ENCODE data around the gene TRMT5. TPM values are rescaled to one million over a fixed set of nuclear protein-coding genes. Genes with fewer than 3 reads are reported as not detected.

TRMT5 gene
- polyA plus RNA-seq, 1 experiment, result 12.9 TPM

DNA sequence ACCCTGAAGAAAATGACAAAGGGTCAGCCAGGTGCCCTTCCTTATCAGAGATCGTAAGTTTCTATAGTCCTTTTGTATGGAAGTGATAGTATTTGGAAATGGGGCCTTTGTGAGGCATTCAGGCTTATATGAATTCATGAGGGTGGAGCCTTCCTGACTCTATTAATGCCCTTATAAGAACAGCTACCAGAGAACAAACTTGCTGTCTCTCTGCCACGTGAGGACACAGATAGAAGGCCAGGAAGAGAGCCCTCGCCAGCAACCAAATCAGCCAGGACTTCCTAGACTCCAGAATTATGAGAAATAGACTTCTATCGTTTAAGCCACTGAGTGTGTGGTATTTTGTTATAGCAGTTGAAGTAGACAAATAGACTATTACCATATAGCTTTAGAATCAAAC lies 36.7 kb downstream of the TRMT5 start:
- TF ChIP-seq, protein P1, sequence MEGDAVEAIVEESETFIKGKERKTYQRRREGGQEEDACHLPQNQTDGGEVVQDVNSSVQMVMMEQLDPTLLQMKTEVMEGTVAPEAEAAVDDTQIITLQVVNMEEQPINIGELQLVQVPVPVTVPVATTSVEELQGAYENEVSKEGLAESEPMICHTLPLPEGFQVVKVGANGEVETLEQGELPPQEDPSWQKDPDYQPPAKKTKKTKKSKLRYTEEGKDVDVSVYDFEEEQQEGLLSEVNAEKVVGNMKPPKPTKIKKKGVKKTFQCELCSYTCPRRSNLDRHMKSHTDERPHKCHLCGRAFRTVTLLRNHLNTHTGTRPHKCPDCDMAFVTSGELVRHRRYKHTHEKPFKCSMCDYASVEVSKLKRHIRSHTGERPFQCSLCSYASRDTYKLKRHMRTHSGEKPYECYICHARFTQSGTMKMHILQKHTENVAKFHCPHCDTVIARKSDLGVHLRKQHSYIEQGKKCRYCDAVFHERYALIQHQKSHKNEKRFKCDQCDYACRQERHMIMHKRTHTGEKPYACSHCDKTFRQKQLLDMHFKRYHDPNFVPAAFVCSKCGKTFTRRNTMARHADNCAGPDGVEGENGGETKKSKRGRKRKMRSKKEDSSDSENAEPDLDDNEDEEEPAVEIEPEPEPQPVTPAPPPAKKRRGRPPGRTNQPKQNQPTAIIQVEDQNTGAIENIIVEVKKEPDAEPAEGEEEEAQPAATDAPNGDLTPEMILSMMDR (IDR thresholded peaks at IDR 0.05; ENCODE audit: low read depth, low read length), result no peak
- CTCF ChIA-PET, result no interaction called here
- Histone ChIP-seq H3K4me3 (ENCODE audit: low read depth, low read length) (no peak overlapping the region), H3K27ac (ENCODE audit: low read depth, low read length) (no peak overlapping the region), H3K9me3 (ENCODE audit: control insufficient read depth, insufficient read depth, low read length) (no peaks in the 10 kb centered on the region), H3K27me3 (ENCODE audit: control insufficient read depth, insufficient read depth, low read length) (no peaks in the 10 kb centered on the region)
- DNase-seq (ENCODE audit: low read depth, low spot score), result no peak
- POLR2A ChIA-PET, result interaction anchor here (0.6 to 1.5 kb wide), 2 partner anchors 22 to 37 kb away, joined by 3 to 4 read pairs; partner anchors contain the start of genes SLC38A6 and TRMT5

DNA sequence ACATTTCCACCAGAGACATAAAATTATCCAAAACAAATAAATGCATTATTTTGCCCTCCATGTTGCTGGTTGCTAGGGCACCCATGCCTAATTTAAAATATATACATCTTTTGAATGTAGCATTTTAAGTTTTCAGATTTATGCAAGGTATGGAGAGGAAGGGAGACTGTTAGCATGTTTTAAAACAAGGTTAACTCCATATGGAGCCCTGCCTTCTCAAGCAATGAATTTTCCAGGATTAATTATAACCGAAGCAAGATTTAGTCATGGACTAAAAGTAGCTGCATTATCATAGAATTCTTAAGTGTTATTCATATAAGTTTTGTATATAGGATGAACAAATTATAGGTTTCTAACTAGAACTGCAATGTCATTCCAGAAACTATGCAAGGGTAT lies 37.2 kb downstream of the TRMT5 start:
- ChIA-PET CTCF (no interaction called here), POLR2A (interaction anchor here (0.7 kb wide), 1 partner anchor 43 kb away, joined by 6 read pairs; no protein-coding TSS in a partner anchor)
- Histone ChIP-seq H3K9me3 (ENCODE audit: control insufficient read depth, insufficient read depth, low read length) (no peaks in the 10 kb centered on the region), H3K27me3 (ENCODE audit: control insufficient read depth, insufficient read depth, low read length) (no peaks in the 10 kb centered on the region), H3K27ac (ENCODE audit: low read depth, low read length) (no peak overlapping the region), H3K4me3 (ENCODE audit: low read depth, low read length) (no peak overlapping the region)
- TF ChIP-seq, protein P1 (IDR thresholded peaks at IDR 0.05; ENCODE audit: low read depth, low read length), result no peak
- no peak for DNase-seq (ENCODE audit: low read depth, low spot score)

DNA sequence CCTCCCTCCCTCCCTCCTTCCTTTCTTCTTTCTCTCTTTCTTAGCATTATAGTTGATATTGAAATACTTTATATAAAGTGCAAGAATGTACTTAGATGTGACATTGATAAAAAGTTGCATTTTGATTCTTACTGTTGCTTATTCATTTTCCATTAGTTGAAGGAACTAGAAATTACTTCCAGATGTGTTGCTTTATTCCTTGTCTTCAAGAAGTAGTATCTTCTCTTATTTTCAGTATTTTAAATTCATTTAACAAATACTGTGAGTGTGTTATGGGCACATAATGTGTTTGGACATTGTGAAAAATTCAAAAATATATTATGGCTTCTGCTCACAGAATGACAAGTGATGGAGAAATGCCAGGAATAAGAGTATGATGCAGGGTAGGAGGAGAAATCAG lies 45.6 kb downstream of the TRMT5 start:
- DNase-seq (ENCODE audit: low read depth, low spot score), result no peak
- Histone ChIP-seq H3K27me3 (ENCODE audit: control insufficient read depth, insufficient read depth, low read length) (no peaks in the 10 kb centered on the region), H3K9me3 (ENCODE audit: control insufficient read depth, insufficient read depth, low read length) (no peaks in the 10 kb centered on the region), H3K4me3 (ENCODE audit: low read depth, low read length) (no peak overlapping the region), H3K27ac (ENCODE audit: low read depth, low read length) (no peak overlapping the region)
- TF ChIP-seq, protein P1 (IDR thresholded peaks at IDR 0.05; ENCODE audit: low read depth, low read length), result no peak
- ChIA-PET POLR2A (no interaction called here), CTCF (no interaction called here)

DNA sequence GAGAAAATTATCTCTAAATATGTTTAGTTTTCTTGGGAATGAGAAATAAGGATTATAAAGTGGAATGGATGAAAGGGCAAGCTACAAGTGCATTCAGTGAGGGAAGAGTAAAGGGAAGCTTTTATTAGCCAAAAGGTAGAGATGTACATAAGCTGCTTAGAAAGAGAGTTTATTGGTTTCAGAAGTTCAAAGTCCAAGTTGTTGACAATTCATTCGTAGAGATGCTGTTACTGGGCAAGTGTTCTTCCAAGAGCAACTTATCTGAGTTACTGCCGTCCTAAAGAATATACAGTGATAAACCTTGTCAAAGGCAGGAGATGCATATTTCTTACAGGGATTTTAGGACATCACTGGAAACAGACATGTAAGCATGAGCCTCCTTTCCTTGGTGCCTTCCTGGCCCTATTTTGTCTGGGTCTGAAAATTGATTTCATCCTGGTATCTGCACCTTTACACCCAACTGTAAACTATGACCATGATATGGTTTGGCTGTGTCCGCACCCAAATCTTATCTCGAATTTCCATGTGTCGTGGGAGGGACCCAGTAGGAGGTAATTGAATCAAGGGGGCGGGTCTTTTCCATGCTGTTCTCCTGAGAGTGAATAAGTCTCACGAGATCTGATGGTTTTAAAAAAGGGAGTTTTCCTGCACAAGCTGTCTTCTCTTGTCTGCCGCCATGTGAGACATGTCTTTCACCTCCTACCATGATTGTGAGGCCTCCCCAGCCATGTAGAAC lies 46.8 kb downstream of the TRMT5 start:
- TF ChIP-seq, protein P1 (IDR thresholded peaks at IDR 0.05; ENCODE audit: low read depth, low read length), result no peak
- CTCF ChIA-PET, result no interaction called here

DNA sequence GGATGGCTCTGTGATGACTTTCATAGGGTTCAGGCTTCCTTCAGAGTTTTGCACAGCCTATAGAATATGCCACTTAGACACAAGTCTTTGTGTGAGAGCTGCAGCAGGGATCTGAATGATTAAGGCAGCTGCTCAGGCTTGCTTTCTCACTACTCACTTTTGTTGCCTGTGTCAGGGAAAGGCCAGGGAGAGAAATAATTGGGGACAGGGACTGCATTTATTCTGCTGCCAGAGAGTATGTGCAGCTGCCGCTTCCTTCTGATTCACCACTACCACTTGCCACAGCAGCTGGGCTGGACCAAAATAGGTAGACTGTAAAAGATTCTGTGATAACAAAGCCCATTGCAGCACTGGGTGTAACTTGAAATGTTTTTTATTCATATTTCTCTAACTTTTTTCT lies 49.7 kb downstream of the TRMT5 start:
- TF ChIP-seq, protein P1 (IDR thresholded peaks at IDR 0.05; ENCODE audit: low read depth, low read length), result no peak
- DNase-seq (ENCODE audit: low read depth, low spot score), result no peak
- POLR2A ChIA-PET, result no interaction called here
- no peak overlapping the region for H3K4me3 ChIP-seq (ENCODE audit: low read depth, low read length)
- no peaks in the 10 kb centered on the region for H3K27me3 ChIP-seq (ENCODE audit: control insufficient read depth, insufficient read depth, low read length)
- no peaks in the 10 kb centered on the region for H3K9me3 ChIP-seq (ENCODE audit: control insufficient read depth, insufficient read depth, low read length)
- CTCF ChIA-PET, result interaction anchor here (0.6 kb wide), 1 partner anchor 11 kb away, joined by 3 read pairs; no protein-coding TSS in a partner anchor
- no peak overlapping the region for H3K27ac ChIP-seq (ENCODE audit: low read depth, low read length)

More for the DNA sequence above, 46.8 kb downstream of the TRMT5 start:
- no peaks in the 10 kb centered on the region for H3K27me3 ChIP-seq (ENCODE audit: control insufficient read depth, insufficient read depth, low read length)
- DNase-seq (ENCODE audit: low read depth, low spot score), result no peak
- no peaks in the 10 kb centered on the region for H3K9me3 ChIP-seq (ENCODE audit: control insufficient read depth, insufficient read depth, low read length)
- H3K4me3 ChIP-seq (ENCODE audit: low read depth, low read length), result no peak overlapping the region
- H3K27ac ChIP-seq (ENCODE audit: low read depth, low read length), result no peak overlapping the region
- POLR2A ChIA-PET, result no interaction called here

Measured in AG04450 (cell line).